ENCODE measurements around the gene SNX21. TPM values are rescaled to one million over a fixed set of nuclear protein-coding genes. Genes with fewer than 3 reads are reported as not detected.
A peak's percentile ranks its signal among the peaks of the same experiment; 100 is the strongest.

Gene SNX21
- total RNA-seq, 1 experiment from 2014 or later: 25.7 TPM

- TF ChIP-seq TCF7L2 (IDR thresholded peaks at IDR 0.05; ENCODE audit: low read depth, low read length): no peak
These were observed 20.6 kb upstream of the SNX21 start (continued) for GRCh38 chr20:45813006-45813340.

DNA sequence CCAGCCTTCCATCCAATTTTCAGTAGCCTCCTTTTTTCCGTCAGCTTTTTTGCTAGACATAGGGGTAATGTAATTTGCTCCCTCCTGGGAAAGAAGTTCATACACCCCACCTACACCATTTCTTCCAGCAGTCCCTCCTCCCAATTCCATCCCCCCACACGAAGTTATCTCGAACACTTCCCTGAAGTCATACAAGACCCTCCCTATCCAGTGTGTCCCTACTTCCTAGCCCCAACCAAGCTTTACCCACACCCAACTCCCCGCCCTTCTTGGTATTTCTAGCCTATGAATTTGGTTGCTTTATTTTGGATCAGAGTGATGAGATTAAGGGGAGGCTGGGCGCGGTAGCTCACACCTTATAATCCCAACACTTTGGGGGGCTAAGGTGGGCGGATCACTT, 20.1 kb upstream of the SNX21 start:
- ChIA-PET CTCF (interaction anchor here (0.6 kb wide), 1 partner anchor 157 kb away, joined by 3 read pairs; no protein-coding TSS in a partner anchor), POLR2A (interaction anchor here (0.6 kb wide), 1 partner anchor 15 kb away, joined by 3 read pairs; no protein-coding TSS in a partner anchor)
- TF ChIP-seq POLR2AphosphoS5 (IDR thresholded peaks at IDR 0.05; ENCODE audit: low read depth, low read length): no peak
- no peak for TF ChIP-seq TCF7L2 (IDR thresholded peaks at IDR 0.05; ENCODE audit: low read depth, low read length)
- TF ChIP-seq, protein P1, sequence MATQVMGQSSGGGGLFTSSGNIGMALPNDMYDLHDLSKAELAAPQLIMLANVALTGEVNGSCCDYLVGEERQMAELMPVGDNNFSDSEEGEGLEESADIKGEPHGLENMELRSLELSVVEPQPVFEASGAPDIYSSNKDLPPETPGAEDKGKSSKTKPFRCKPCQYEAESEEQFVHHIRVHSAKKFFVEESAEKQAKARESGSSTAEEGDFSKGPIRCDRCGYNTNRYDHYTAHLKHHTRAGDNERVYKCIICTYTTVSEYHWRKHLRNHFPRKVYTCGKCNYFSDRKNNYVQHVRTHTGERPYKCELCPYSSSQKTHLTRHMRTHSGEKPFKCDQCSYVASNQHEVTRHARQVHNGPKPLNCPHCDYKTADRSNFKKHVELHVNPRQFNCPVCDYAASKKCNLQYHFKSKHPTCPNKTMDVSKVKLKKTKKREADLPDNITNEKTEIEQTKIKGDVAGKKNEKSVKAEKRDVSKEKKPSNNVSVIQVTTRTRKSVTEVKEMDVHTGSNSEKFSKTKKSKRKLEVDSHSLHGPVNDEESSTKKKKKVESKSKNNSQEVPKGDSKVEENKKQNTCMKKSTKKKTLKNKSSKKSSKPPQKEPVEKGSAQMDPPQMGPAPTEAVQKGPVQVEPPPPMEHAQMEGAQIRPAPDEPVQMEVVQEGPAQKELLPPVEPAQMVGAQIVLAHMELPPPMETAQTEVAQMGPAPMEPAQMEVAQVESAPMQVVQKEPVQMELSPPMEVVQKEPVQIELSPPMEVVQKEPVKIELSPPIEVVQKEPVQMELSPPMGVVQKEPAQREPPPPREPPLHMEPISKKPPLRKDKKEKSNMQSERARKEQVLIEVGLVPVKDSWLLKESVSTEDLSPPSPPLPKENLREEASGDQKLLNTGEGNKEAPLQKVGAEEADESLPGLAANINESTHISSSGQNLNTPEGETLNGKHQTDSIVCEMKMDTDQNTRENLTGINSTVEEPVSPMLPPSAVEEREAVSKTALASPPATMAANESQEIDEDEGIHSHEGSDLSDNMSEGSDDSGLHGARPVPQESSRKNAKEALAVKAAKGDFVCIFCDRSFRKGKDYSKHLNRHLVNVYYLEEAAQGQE (IDR thresholded peaks at IDR 0.05; ENCODE audit: insufficient read depth in 1 of 2, low read depth in 2 of 2, low read length in 1 of 2): no peak
- TF ChIP-seq CTCF (IDR thresholded peaks at IDR 0.05): no peak
- TF ChIP-seq SIN3A (IDR thresholded peaks at IDR 0.05; ENCODE audit: borderline replicate concordance, insufficient read depth, low read depth, low read length): no peak
- no peak for ATAC-seq
- intact Hi-C loops (cut with micrococcal nuclease; ENCODE audit: unreplicated experiment): no loop called here
- H3K4me1 ChIP-seq (ENCODE audit: control insufficient read depth, insufficient read depth, low read length): peaks cover 40% of the 10 kb centered on the region
- H3K4me3 ChIP-seq (ENCODE audit: low read depth in 2 of 2, low read length in 2 of 2): peak overlapping the region; percentile 61 to 79
- H3K36me3 ChIP-seq (ENCODE audit: control insufficient read depth, insufficient read depth, low read length): peaks cover 11% of the 10 kb centered on the region
- no peak for DNase-seq (ENCODE audit: low read depth, low spot score)
- H3K27me3 ChIP-seq (ENCODE audit: control insufficient read depth, insufficient read depth, low read length): no peaks in the 10 kb centered on the region
- H3K27ac ChIP-seq (ENCODE audit: low read length): peak overlapping the region; percentile 97
- in situ Hi-C loops (cut with HindIII; ENCODE audit: low pct_unique_long_range_greater_than_20kb, low sequenced_read_pairs): no loop called here
- H3K9me3 ChIP-seq (ENCODE audit: control insufficient read depth, insufficient read depth, low read depth, low read length): no peaks in the 10 kb centered on the region
- BruUV-seq (replicated peaks): TSS peak; percentile 90

GRCh38 chr20:45814314-45814713, 19.3 kb upstream of the SNX21 start:
- ChIA-PET POLR2A (no interaction called here), CTCF (no interaction called here)
- Histone ChIP-seq H3K36me3 (ENCODE audit: control insufficient read depth, insufficient read depth, low read length) (peaks cover 11% of the 10 kb centered on the region), H3K4me1 (ENCODE audit: control insufficient read depth, insufficient read depth, low read length) (peaks cover 40% of the 10 kb centered on the region), H3K9me3 (ENCODE audit: control insufficient read depth, insufficient read depth, low read depth, low read length) (no peaks in the 10 kb centered on the region), H3K4me3 (ENCODE audit: low read depth in 2 of 2, low read length in 2 of 2) (peak overlapping the region; percentile 61 to 79; a peak in 3 of 4 replicates), H3K27ac (ENCODE audit: low read length) (peak overlapping the region; percentile 64; the same call in 1 of the 2 replicates), H3K27me3 (ENCODE audit: control insufficient read depth, insufficient read depth, low read length) (no peaks in the 10 kb centered on the region)
- ATAC-seq: no peak
- TF ChIP-seq TCF7L2 (IDR thresholded peaks at IDR 0.05; ENCODE audit: low read depth, low read length) (no peak), CTCF (IDR thresholded peaks at IDR 0.05) (no peak), SIN3A (IDR thresholded peaks at IDR 0.05; ENCODE audit: borderline replicate concordance, insufficient read depth, low read depth, low read length) (no peak), POLR2AphosphoS5 (IDR thresholded peaks at IDR 0.05; ENCODE audit: low read depth, low read length) (no peak; the same call in 1 of the 2 replicates)
- TF ChIP-seq, protein P1 (IDR thresholded peaks at IDR 0.05; ENCODE audit: insufficient read depth in 1 of 2, low read depth in 2 of 2, low read length in 1 of 2): no peak
- no peak for DNase-seq (ENCODE audit: low read depth, low spot score)
- intact Hi-C loops (cut with micrococcal nuclease; ENCODE audit: unreplicated experiment): no loop called here
- BruUV-seq (replicated peaks): no TSS peak
- in situ Hi-C loops (cut with HindIII; ENCODE audit: low pct_unique_long_range_greater_than_20kb, low sequenced_read_pairs): no loop called here

All from Panc1 (cell line).